Osteoblast (primary cell): ENCODE data around the gene SOX6. TPM values are rescaled to one million over a fixed set of nuclear protein-coding genes. Genes with fewer than 3 reads are reported as not detected.
A peak's percentile ranks its signal among the peaks of the same experiment; 100 is the strongest.

ENCODE experiments used
- DNase-seq: peaks from one replicate; pipeline ENCODE4 v3.0.0; 2011; ENCODE audit warnings: low spot score, mixed read lengths; ENCODE audit not compliant: insufficient read length; ENCODE audit errors: missing footprints
- H2AFZ ChIP-seq: 2 replicates; pipeline ENCODE4 v1.6.0; 2011; ENCODE audit warnings: mild to moderate bottlenecking, low read length
- H3K27ac ChIP-seq: 2 replicates; pipeline ENCODE4 v1.5.1; 2011; ENCODE audit warnings: mild to moderate bottlenecking, low read depth, low read length, moderate library complexity
- H3K27me3 ChIP-seq: 2 replicates; pipeline ENCODE4 v1.6.0; 2012; ENCODE audit warnings: mild to moderate bottlenecking, control low read depth, inconsistent platforms, low read length, moderate library complexity; ENCODE audit not compliant: insufficient read depth
- H3K36me3 ChIP-seq: 2 replicates; pipeline ENCODE4 v1.5.1; 2011; ENCODE audit warnings: mild to moderate bottlenecking, low read length, control low read depth, moderate library complexity; ENCODE audit not compliant: insufficient read depth
- H3K4me1 ChIP-seq: 2 replicates; pipeline ENCODE4 v1.5.1; 2011; ENCODE audit warnings: mild to moderate bottlenecking, low read length, control low read depth, moderate library complexity; ENCODE audit not compliant: insufficient read depth
- H3K4me2 ChIP-seq: 2 replicates; pipeline ENCODE4 v1.6.0; 2011; ENCODE audit warnings: mild to moderate bottlenecking, low read length; ENCODE audit not compliant: insufficient read depth
- H3K4me3 ChIP-seq: fragments of 200-600 bp; sonication (generic); 3 replicates; pipeline ENCODE4 v1.5.1; 2012; ENCODE audit warnings: mild to moderate bottlenecking, low read length, inconsistent platforms; ENCODE audit not compliant: insufficient read depth
- H3K79me2 ChIP-seq: 2 replicates; pipeline ENCODE4 v1.6.0; 2012; ENCODE audit warnings: mild to moderate bottlenecking, low read length, control low read depth, inconsistent platforms; ENCODE audit not compliant: insufficient read depth
- H3K9me3 ChIP-seq: 2 replicates; pipeline ENCODE4 v1.5.1; 2011; ENCODE audit warnings: low read depth, low read length, control low read depth
- H4K20me1 ChIP-seq: 2 replicates; pipeline ENCODE4 v1.6.0; 2012; ENCODE audit warnings: mild to moderate bottlenecking, low read length, control low read depth; ENCODE audit not compliant: insufficient read depth
- total RNA-seq: library from RNA; depleted of rRNA; stranded (reverse); fragments of >200 nt; gene quantifications from 2 replicates; pipeline ENCODE4 v1.2.3, GENCODE V29; 2012
- TF ChIP-seq, protein P1 (sequence below): IDR thresholded peaks from 2 replicates; pipeline ENCODE4 v1.5.1; 2011; ENCODE audit warnings: mild to moderate bottlenecking, low read depth, low read length, moderate library complexity; ENCODE audit errors: extremely low read depth

SOX6 gene
- total RNA-seq, 1 donor, result 3.3 TPM

DNA sequence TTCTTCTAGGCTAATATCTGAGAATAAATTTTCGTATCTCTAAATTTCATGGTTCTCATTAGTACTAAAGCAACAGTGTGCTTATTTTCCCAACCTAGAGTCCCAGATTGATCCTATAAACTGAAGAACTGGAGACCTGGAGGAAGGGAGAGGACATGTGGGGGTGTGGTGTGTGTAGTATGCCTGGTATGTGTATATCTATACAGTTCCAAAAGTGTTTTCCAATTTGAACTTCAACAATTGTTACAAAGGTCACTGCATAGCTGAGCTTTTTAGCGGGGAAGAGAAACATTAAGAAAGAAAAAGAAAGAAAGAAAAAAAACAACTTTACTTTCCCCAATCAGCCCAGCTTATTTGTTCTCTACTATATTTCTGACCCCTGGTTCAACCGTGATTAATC is 152.1 kb downstream of the SOX6 start:
- DNase-seq, result no peak
- H3K27me3 ChIP-seq, result no peaks in the 10 kb centered on the region
- H3K36me3 ChIP-seq, result no peaks in the 10 kb centered on the region
- no peaks in the 10 kb centered on the region for H3K4me1 ChIP-seq
- H4K20me1 ChIP-seq, result no peaks in the 10 kb centered on the region
- no peak overlapping the region for H3K4me3 ChIP-seq
- no peak overlapping the region for H3K27ac ChIP-seq
- TF ChIP-seq, protein P1, sequence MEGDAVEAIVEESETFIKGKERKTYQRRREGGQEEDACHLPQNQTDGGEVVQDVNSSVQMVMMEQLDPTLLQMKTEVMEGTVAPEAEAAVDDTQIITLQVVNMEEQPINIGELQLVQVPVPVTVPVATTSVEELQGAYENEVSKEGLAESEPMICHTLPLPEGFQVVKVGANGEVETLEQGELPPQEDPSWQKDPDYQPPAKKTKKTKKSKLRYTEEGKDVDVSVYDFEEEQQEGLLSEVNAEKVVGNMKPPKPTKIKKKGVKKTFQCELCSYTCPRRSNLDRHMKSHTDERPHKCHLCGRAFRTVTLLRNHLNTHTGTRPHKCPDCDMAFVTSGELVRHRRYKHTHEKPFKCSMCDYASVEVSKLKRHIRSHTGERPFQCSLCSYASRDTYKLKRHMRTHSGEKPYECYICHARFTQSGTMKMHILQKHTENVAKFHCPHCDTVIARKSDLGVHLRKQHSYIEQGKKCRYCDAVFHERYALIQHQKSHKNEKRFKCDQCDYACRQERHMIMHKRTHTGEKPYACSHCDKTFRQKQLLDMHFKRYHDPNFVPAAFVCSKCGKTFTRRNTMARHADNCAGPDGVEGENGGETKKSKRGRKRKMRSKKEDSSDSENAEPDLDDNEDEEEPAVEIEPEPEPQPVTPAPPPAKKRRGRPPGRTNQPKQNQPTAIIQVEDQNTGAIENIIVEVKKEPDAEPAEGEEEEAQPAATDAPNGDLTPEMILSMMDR, result no peak
- H3K9me3 ChIP-seq, result no peaks in the 10 kb centered on the region
- no peak overlapping the region for H3K4me2 ChIP-seq
- no peak overlapping the region for H2AFZ ChIP-seq
- no peaks in the 10 kb centered on the region for H3K79me2 ChIP-seq

DNA sequence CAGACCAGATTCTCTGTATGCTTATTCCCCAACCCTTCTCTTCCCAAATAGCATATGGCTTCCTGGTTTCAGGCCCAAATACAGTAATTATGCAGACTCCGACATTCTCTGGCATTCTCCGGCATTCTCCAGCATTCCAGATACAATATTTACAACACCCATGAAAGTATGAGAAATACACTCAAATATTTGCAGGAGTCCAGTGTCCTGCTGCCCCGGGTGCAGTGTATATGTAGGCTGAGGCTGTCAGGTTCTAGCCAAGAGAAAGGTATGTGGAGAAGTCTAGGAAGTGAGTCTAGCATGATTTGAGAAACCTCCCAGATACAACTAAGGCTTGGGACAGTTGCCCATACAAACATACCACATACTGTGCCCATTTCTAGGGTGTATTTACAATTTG is 160.7 kb downstream of the SOX6 start:
- TF ChIP-seq, protein P1, result no peak
- H3K4me1 ChIP-seq, result peaks cover 17% of the 10 kb centered on the region
- H4K20me1 ChIP-seq, result no peaks in the 10 kb centered on the region
- peak overlapping the region; percentile 22 for H2AFZ ChIP-seq
- H3K79me2 ChIP-seq, result no peaks in the 10 kb centered on the region
- H3K4me3 ChIP-seq, result no peak overlapping the region
- no peaks in the 10 kb centered on the region for H3K27me3 ChIP-seq
- DNase-seq, result peak; percentile 47
- no peaks in the 10 kb centered on the region for H3K9me3 ChIP-seq
- H3K36me3 ChIP-seq, result no peaks in the 10 kb centered on the region
- peak overlapping the region; percentile 30 for H3K4me2 ChIP-seq
- peak overlapping the region; percentile 32 for H3K27ac ChIP-seq

DNA sequence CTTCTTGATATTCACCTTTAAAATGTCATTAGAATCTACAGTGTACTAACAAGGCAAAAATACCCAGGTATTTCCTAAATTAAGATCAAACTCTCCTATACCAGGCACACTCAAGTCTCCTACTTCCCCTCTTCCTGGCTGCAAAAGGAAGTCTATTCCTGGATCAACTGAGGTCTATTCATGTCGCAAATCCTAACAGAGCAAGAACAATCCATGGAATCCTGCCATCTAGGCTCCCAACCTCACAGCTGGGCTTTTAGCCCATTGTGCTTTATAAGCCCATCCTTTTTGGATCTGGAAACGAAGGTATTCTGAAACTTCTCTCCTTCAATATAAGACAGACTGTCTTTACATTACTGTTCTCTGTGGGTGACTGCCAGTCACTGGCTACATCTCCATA is 161.8 kb downstream of the SOX6 start:
- Histone ChIP-seq H3K4me2 (no peak overlapping the region), H2AFZ (no peak overlapping the region), H4K20me1 (no peaks in the 10 kb centered on the region), H3K27ac (no peak overlapping the region), H3K36me3 (no peaks in the 10 kb centered on the region), H3K9me3 (no peaks in the 10 kb centered on the region), H3K4me1 (peaks cover 17% of the 10 kb centered on the region), H3K79me2 (no peaks in the 10 kb centered on the region), H3K4me3 (no peak overlapping the region), H3K27me3 (no peaks in the 10 kb centered on the region)
- DNase-seq, result no peak
- TF ChIP-seq, protein P1, result no peak

DNA sequence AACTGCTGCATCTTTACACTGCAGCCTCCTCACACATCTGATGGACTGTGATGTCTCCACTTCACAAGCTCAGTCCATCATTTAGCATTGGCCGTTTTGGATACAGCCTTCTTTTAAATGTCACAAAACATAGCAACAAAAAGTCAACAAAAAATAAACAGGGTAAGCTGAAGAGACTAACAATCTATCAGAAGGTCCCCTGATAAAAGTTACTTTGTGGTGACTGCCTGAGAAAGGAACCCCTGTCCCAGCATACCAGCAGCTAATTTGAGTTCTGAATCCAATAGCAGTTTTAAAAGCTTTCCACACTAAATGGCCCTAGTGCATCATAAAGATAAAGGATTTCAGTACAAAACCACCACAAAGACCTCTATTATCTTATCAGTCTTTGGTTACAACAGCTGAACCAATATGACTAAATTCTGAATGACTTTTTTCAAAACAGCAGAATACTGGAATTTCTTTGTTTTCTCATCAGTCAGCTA is 162.4 kb downstream of the SOX6 start:
- H3K79me2 ChIP-seq, result no peaks in the 10 kb centered on the region
- TF ChIP-seq, protein P1, result no peak
- no peaks in the 10 kb centered on the region for H3K36me3 ChIP-seq
- H3K9me3 ChIP-seq, result no peaks in the 10 kb centered on the region
- H3K4me3 ChIP-seq, result no peak overlapping the region
- no peak overlapping the region for H2AFZ ChIP-seq
- H3K4me1 ChIP-seq, result peaks cover 17% of the 10 kb centered on the region
- DNase-seq, result peak; percentile 10
- no peaks in the 10 kb centered on the region for H3K27me3 ChIP-seq
- H4K20me1 ChIP-seq, result no peaks in the 10 kb centered on the region
- no peak overlapping the region for H3K4me2 ChIP-seq
- H3K27ac ChIP-seq, result no peak overlapping the region
